WTC11 (cell line): ENCODE measurements around the gene MOB3B. TPM values are rescaled to one million over a fixed set of nuclear protein-coding genes. Genes with fewer than 3 reads are reported as not detected.

ENCODE experiments used
- ATAC-seq: fragments of 200-7000 bp; cut with Tn5 transposase; 2 replicates; pipeline ENCODE4 v1.10.0; 2021; ENCODE audit warnings: mild to moderate bottlenecking, moderate library complexity
- CTCF ChIA-PET: fragments of 300-600 bp; sonication (Branson Sonifier 250); formaldehyde crosslinking; loops from one replicate; lab custom pipeline; 2021; ENCODE audit warnings: antibody characterized with exemption; lab: Charles Lee
- POLR2A ChIA-PET: fragments of 350-600 bp; sonication (Branson Sonifier 250); formaldehyde crosslinking; loops from one replicate; lab custom pipeline; 2021; ENCODE audit warnings: antibody characterized with exemption; lab: Charles Lee
- DNase-seq: peaks from one replicate; pipeline ENCODE4 v3.0.0; 2021; ENCODE audit warnings: low spot score
- H3K27ac Mint-ChIP-seq: 2 replicates; pipeline ENCODE4 v1.8.0; 2021; ENCODE audit warnings: mixed read lengths
- H3K27me3 Mint-ChIP-seq: 2 replicates; pipeline ENCODE4 v1.8.0; 2021; ENCODE audit warnings: low read depth, mild to moderate bottlenecking, moderate library complexity, mixed read lengths
- H3K36me3 Mint-ChIP-seq: 2 replicates; pipeline ENCODE4 v1.8.0; 2021; ENCODE audit warnings: mixed read lengths
- H3K4me1 Mint-ChIP-seq: 2 replicates; pipeline ENCODE4 v1.8.0; 2022; ENCODE audit warnings: mixed read lengths
- H3K4me3 Mint-ChIP-seq: 2 replicates; pipeline ENCODE4 v1.8.0; 2021; ENCODE audit warnings: mild to moderate bottlenecking, moderate library complexity, mixed read lengths
- H3K9me3 Mint-ChIP-seq: 2 replicates; pipeline ENCODE4 v1.8.0; 2021; ENCODE audit warnings: mixed read lengths
- ATF1 ChIP-seq: sonication (generic); formaldehyde crosslinking; IDR thresholded peaks from 2 replicates; pipeline ENCODE4 v1.8.1; 2023; ENCODE audit warnings: mild to moderate bottlenecking, moderate library complexity, missing genetic modification reagents
- ELF4 ChIP-seq: sonication (generic); formaldehyde crosslinking; IDR thresholded peaks from 2 replicates; pipeline ENCODE4 v1.8.1; 2022; ENCODE audit warnings: low read depth, mild to moderate bottlenecking, moderate library complexity, missing genetic modification reagents
- ESRRA ChIP-seq: sonication (generic); formaldehyde crosslinking; IDR thresholded peaks from 2 replicates; pipeline ENCODE4 v1.8.1; 2022; ENCODE audit warnings: mild to moderate bottlenecking, missing genetic modification reagents, borderline replicate concordance
- FOXK1 ChIP-seq: sonication (generic); formaldehyde crosslinking; IDR thresholded peaks from 2 replicates; pipeline ENCODE4 v1.8.0; 2022; ENCODE audit warnings: mild to moderate bottlenecking, moderate library complexity, missing genetic modification reagents
- IRF2 ChIP-seq: sonication (generic); formaldehyde crosslinking; IDR thresholded peaks from 2 replicates; pipeline ENCODE4 v1.8.0; 2022; ENCODE audit warnings: low read depth, missing genetic modification reagents, borderline replicate concordance
- JUN ChIP-seq: sonication (generic); formaldehyde crosslinking; IDR thresholded peaks from 2 replicates; pipeline ENCODE4 v1.8.0; 2023; ENCODE audit warnings: mild to moderate bottlenecking, missing genetic modification reagents
- KAT7 ChIP-seq: sonication (generic); formaldehyde crosslinking; IDR thresholded peaks from 2 replicates; pipeline ENCODE4 v1.8.1; 2023; ENCODE audit warnings: missing genetic modification reagents, mild to moderate bottlenecking, borderline replicate concordance
- NFE2L1 ChIP-seq: sonication (generic); formaldehyde crosslinking; IDR thresholded peaks from 2 replicates; pipeline ENCODE4 v1.8.1; 2023; ENCODE audit warnings: missing genetic modification reagents
- NR1H2 ChIP-seq: sonication (generic); formaldehyde crosslinking; IDR thresholded peaks from 2 replicates; pipeline ENCODE4 v1.9.0; 2021; ENCODE audit warnings: mild to moderate bottlenecking, moderate library complexity, missing genetic modification reagents
- OVOL2 ChIP-seq: fragments of 250-450 bp; sonication (Bioruptor Pico); IDR thresholded peaks from 2 replicates; pipeline ENCODE4 v1.9.0; 2021; ENCODE audit warnings: mild to moderate bottlenecking, borderline replicate concordance
- SMAD4 ChIP-seq: sonication (generic); formaldehyde crosslinking; IDR thresholded peaks from 2 replicates; pipeline ENCODE4 v1.8.0; 2022; ENCODE audit warnings: mild to moderate bottlenecking, missing genetic modification reagents
- TEAD1 ChIP-seq: sonication (generic); formaldehyde crosslinking; IDR thresholded peaks from 2 replicates; pipeline ENCODE4 v1.8.0; 2022; ENCODE audit warnings: mild to moderate bottlenecking, missing genetic modification reagents
- ZNF138 ChIP-seq: sonication (generic); formaldehyde crosslinking; conservative IDR thresholded peaks from 2 replicates; pipeline ENCODE4 v1.8.1; 2022; ENCODE audit warnings: mild to moderate bottlenecking, moderate library complexity, missing genetic modification reagents
- ZNF232 ChIP-seq: sonication (generic); formaldehyde crosslinking; IDR thresholded peaks from 2 replicates; pipeline ENCODE4 v1.8.0; 2022; ENCODE audit warnings: mild to moderate bottlenecking, missing genetic modification reagents
- ZNF532 ChIP-seq: fragments of 250-450 bp; sonication (Bioruptor Pico); IDR thresholded peaks from 2 replicates; pipeline ENCODE4 v1.9.0; 2021; ENCODE audit warnings: mild to moderate bottlenecking, borderline replicate concordance
- total RNA-seq: library from RNA; stranded (reverse); gene quantifications from 3 replicates; pipeline ENCODE4 v1.2.3, GENCODE V29; 2021
- TF ChIP-seq, protein P1 (sequence below): sonication (generic); formaldehyde crosslinking; IDR thresholded peaks from 2 replicates; pipeline ENCODE4 v1.8.1; 2023; ENCODE audit warnings: mild to moderate bottlenecking, missing genetic modification reagents, borderline replicate concordance
- TF ChIP-seq, protein P2 (sequence below): fragments of 250-450 bp; sonication (Bioruptor Pico); IDR thresholded peaks from 2 replicates; pipeline ENCODE4 v1.9.0; 2021; ENCODE audit warnings: mild to moderate bottlenecking
- TF ChIP-seq, protein P3 (sequence below): fragments of 250-450 bp; sonication (Bioruptor Pico); IDR thresholded peaks from 2 replicates; pipeline ENCODE4 v2.1.2; 2022; ENCODE audit warnings: mild to moderate bottlenecking, moderate library complexity

MOB3B gene
- total RNA-seq, 1 experiment from 2014 or later, result 25.1 TPM

GRCh38 chr9:27482709-27483108 is 46.9 kb downstream of the MOB3B start (continued):
- no peak for TF ChIP-seq ZNF532 (CRISPR knock-in tag)
- no peak for TF ChIP-seq ATF1

GRCh38 chr9:27478322-27478721 is 51.3 kb downstream of the MOB3B start:
- Mint-ChIP-seq H3K27ac (no peak overlapping the region), H3K9me3 (peaks cover 32% of the 10 kb centered on the region), H3K27me3 (no peaks in the 10 kb centered on the region), H3K36me3 (peaks cover 34% of the 10 kb centered on the region), H3K4me3 (no peak overlapping the region), H3K4me1 (peaks cover 15% of the 10 kb centered on the region)
- ATAC-seq (no peak), DNase-seq (no peak)
- no peak for TF ChIP-seq FOXK1 (CRISPR knock-in tag)
- TF ChIP-seq KAT7, result no peak
- no peak for TF ChIP-seq ZNF232 (CRISPR knock-in tag)
- TF ChIP-seq NFE2L1 (CRISPR knock-in tag), result no peak
- no peak for TF ChIP-seq NR1H2
- TF ChIP-seq, protein P1, sequence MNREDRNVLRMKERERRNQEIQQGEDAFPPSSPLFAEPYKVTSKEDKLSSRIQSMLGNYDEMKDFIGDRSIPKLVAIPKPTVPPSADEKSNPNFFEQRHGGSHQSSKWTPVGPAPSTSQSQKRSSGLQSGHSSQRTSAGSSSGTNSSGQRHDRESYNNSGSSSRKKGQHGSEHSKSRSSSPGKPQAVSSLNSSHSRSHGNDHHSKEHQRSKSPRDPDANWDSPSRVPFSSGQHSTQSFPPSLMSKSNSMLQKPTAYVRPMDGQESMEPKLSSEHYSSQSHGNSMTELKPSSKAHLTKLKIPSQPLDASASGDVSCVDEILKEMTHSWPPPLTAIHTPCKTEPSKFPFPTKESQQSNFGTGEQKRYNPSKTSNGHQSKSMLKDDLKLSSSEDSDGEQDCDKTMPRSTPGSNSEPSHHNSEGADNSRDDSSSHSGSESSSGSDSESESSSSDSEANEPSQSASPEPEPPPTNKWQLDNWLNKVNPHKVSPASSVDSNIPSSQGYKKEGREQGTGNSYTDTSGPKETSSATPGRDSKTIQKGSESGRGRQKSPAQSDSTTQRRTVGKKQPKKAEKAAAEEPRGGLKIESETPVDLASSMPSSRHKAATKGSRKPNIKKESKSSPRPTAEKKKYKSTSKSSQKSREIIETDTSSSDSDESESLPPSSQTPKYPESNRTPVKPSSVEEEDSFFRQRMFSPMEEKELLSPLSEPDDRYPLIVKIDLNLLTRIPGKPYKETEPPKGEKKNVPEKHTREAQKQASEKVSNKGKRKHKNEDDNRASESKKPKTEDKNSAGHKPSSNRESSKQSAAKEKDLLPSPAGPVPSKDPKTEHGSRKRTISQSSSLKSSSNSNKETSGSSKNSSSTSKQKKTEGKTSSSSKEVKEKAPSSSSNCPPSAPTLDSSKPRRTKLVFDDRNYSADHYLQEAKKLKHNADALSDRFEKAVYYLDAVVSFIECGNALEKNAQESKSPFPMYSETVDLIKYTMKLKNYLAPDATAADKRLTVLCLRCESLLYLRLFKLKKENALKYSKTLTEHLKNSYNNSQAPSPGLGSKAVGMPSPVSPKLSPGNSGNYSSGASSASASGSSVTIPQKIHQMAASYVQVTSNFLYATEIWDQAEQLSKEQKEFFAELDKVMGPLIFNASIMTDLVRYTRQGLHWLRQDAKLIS, result no peak
- no peak for TF ChIP-seq IRF2 (CRISPR knock-in tag)
- TF ChIP-seq ELF4, result no peak
- TF ChIP-seq, protein P2, sequence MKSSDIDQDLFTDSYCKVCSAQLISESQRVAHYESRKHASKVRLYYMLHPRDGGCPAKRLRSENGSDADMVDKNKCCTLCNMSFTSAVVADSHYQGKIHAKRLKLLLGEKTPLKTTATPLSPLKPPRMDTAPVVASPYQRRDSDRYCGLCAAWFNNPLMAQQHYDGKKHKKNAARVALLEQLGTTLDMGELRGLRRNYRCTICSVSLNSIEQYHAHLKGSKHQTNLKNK, result no peak
- no peak for TF ChIP-seq ESRRA (CRISPR knock-in tag)
- no peak for TF ChIP-seq TEAD1 (CRISPR knock-in tag)
- TF ChIP-seq, protein P3, sequence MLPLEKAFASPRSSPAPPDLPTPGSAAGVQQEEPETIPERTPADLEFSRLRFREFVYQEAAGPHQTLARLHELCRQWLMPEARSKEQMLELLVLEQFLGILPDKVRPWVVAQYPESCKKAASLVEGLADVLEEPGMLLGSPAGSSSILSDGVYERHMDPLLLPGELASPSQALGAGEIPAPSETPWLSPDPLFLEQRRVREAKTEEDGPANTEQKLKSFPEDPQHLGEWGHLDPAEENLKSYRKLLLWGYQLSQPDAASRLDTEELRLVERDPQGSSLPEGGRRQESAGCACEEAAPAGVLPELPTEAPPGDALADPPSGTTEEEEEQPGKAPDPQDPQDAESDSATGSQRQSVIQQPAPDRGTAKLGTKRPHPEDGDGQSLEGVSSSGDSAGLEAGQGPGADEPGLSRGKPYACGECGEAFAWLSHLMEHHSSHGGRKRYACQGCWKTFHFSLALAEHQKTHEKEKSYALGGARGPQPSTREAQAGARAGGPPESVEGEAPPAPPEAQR, result no peak
- TF ChIP-seq ZNF138, result no peak
- TF ChIP-seq OVOL2 (CRISPR knock-in tag), result no peak
- no peak for TF ChIP-seq ZNF532 (CRISPR knock-in tag)
- no peak for TF ChIP-seq JUN
- no peak for TF ChIP-seq SMAD4 (CRISPR knock-in tag)
- ChIA-PET POLR2A (no interaction called here), CTCF (no interaction called here)
